GM18502 (cell line): ENCODE results near the gene MFSD11.
A peak's percentile ranks its signal among the peaks of the same experiment; 100 is the strongest.
"Not testable (repeated sequence)": the region's sequence is repeated elsewhere in the genome, so short reads cannot be mapped to it uniquely, and the experiment has no call there.

Experiments
- ATAC-seq: cut with Tn5 transposase; IDR thresholded peaks from one replicate; pipeline ENCODE4 v1.9.1; 2021; ENCODE audit warnings: mild to moderate bottlenecking; ENCODE audit not compliant: unreplicated experiment, poor library complexity

The MFSD11 gene

DNA sequence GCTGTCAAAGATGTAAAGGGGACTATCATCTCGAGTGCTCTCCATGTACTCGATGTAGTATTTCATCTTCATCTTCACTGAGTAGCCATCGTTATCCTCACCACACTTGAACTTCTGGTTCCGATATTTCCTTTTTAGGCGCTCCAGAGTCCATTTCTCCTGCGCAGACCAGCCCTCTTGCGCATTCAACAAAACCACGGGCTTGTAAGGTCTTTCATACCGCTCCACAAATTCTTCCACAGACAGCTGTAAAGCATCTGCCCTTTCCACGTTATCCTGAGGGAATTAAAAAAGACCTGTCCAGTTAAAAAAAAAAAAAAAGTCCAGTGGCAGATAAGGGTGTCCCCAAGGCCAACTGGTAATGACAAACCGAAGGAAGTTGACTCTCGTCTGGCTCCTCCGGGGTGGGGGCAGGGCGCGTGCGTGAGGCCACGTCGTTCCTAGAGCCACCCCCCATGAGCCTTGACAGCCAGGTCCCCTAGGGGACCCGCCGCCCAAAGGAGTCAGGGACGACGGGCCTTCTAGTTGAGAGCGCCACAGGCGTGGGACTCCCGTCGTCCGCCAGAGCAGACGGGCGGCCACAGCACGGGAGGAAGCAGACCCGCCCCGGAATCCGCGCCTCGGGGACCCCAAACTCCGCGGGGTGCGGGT lies 12.2 kb upstream of the MFSD11 start:
- peak; percentile 25 for ATAC-seq

DNA sequence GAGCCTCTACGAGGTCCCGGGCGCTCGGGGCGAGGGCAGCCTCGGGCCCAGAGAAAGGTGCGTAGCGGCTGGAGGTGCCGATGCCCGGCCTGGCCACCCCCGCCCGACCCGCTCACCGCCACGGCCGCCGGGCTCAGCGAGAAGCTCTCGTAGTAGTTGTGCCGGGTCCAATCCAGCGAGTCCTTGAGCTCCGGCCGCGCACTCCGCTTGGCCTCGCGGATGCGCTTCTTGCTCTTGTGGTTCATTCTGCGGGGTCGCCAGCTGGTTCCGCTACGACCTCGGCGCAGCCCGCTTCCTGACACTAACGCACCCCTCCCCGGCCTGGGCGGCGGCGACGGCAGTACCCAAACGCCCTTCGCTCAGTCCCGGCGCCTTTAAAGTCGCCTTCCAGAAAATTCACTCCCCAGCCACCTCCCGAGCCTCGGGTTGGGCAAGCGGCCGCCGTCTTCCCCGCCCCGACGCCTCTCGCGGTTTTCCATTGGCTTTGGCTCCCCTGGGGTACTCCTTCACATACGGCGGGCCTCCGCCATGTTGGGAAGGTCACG lies 11.6 kb upstream of the MFSD11 start, which contains the start of gene JMJD6:
Gene JMJD6, minus strand, starts transcription at position 376 of the 545 bp plus-strand sequence. Its CDS starts 131 bp downstream, at position 245.
- ATAC-seq = peak; percentile 72

DNA sequence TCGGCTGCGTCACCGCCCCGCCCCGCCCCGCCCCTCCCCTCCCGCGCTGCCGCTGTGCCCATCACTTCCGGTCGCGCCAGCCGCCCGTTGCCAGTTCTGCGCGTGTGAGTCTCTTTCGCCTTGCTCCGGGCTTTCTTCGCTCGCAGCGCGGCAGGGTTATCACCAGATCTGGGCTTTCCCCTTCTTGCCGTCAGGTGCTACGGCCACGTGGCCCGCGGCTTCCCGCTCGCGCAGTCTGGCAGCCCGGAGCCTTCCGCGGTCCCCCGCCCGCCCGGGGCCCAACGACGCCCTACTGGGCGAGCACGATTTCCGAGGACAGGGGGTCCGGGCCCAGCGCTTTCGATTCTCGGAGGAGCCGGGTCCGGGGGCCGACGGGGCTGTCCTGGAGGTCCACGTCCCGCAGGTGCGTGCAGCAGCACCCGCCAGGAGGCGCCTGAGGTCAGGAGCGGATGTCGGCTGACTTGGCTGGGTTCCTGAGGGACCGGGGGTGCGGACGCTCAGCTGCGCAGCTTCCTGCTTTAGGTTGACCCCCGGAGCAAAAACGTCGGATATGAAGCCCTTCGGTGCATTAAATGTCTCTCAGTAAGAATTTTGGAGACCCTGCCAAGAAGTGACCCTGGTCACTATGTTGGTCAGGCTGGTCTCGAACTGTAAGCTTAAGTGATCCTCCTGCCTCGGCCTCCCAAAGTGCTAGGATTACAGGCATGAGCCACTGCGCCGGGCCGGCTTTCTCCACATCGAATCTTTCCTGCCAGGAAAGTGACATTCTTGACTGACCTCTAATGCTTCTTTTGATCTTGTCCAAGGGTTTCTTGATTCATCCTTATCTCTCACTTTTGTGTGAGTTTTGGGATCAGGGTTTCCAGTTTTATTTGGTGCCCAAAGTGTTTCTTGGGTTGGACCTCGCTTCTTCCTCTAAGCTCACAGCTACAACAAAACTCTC lies 10.9 kb upstream of the MFSD11 start, which contains the start of gene METTL23:
Gene METTL23, plus strand, starts transcription at position 64 of the 943 bp plus-strand sequence. CDS start 2,872 bp downstream, outside the sequence.
- ATAC-seq = peak; percentile 43

DNA sequence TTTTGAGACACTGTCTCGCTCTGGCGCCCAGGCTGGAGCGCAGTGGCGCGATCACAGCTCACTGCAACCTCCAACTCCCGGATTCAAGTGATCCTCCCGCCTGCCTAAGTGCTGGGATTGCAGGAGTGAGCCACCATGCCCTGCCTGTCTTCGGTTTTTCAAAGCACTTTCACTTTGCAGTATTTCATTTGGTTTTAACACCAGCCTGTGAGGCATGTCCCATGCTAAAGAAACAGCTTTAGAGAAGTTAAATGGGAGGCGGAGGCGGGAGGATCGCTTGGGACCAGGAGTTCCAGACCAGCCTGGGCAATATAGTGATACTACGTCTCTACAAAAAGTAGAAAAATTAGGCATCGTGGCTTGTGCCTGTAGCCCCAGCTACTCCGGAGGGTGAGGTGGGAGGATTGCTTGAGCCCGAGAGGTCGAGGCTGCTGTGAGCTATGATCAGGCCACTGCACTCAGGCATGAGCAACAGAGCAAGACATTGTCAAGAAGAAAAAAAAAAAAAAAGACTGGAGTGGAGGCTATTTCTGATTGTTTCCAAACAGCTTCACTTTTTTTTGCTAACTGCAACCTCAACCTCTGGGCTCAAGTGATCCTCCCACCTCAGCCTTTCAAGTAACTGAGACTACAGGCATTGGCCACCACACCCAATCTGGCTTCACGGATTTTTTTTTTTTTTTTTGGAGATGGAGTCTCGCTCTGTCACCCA lies 10.0 kb upstream of the MFSD11 start:
- no peak for ATAC-seq

DNA sequence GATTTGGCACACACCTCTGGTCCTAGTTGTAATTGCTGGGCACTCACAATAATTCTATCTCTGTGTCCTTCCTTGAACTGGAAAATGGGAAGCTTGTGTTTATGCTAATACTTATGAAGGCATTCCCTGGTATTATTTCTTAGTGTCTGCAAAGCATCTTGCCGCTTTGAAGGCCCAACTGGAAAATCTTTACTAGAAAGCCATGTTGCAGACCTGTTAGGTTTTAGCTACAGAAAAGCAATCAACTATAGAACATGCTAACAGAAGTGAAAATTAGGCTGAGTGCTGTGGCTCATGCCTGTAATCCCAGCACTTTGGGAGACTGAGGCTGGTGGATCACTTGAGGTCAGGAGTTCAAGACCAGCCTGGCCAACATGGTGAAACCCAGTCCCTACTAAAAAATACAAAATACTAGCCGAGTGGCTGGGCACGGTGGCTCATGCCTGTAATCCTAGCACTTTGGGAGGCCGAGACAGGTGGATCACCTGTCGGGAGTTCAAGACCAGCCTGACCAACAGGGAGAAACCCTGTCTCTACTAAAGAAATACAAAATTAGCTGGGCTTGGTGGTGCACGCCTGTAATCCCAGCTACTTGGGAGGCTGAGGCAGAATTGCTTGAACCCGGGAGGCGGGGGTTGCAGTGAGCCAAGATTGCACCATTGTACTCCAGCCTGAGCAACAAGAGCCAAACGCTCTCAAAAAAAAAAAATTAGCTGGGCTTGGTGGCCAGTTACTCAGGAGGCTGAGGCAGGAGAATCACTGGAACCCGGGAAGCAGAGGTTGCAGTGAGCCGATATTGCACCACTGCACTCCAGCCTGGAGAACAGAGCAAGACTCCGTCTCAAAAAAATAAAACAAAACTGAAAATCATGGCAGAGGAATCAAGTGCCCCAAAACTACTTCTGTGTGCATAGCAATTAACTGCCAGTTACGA lies 5.9 kb upstream of the MFSD11 start:
- ATAC-seq = not testable (repeated sequence)

DNA sequence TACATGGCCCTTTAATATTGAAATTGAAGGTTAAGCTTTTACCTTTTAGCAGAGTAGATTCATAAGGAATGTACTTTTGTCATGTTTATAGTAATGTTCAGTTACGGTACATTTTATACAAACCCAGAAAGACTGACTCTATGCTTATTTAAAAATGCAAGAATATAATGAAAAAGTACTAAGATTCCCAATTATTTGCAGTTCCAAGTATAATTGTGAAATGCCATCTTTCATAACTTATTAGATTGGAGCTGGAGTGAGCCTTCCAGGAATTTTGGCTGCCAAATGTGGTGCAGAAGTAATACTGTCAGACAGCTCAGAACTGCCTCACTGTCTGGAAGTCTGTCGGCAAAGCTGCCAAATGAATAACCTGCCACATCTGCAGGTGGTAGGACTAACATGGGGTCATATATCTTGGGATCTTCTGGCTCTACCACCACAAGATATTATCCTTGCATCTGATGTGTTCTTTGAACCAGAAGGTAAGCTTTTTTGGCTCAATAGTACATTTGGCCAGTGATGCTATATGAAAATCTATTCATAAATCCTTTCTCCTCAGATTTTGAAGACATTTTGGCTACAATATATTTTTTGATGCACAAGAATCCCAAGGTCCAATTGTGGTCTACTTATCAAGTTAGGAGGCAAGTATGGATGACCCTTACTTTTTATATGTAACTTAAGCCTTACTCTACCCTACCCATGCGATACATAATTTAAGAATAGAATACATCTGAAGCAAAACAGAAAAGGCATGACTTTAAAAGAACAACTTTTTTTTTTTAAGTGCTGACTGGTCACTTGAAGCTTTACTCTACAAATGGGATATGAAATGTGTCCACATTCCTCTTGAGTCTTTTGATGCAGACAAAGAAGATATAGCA lies 4.9 kb upstream of the MFSD11 start:
- ATAC-seq = no peak

DNA sequence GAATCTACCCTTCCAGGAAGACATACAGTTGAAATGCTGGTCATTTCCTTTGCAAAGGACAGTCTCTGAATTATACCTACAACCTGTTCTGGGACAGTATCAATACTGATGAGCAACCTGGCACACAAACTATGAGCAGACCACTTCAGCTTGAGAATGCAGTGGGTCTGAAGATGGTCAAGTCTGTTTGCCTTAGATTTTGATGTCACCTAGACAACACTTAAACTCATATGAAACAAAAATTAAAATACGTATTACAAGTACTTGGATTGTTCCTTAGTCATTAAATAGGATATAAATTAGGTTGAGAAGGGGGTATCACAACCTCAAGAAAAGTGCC lies 4.3 kb upstream of the MFSD11 start:
- no peak for ATAC-seq

DNA sequence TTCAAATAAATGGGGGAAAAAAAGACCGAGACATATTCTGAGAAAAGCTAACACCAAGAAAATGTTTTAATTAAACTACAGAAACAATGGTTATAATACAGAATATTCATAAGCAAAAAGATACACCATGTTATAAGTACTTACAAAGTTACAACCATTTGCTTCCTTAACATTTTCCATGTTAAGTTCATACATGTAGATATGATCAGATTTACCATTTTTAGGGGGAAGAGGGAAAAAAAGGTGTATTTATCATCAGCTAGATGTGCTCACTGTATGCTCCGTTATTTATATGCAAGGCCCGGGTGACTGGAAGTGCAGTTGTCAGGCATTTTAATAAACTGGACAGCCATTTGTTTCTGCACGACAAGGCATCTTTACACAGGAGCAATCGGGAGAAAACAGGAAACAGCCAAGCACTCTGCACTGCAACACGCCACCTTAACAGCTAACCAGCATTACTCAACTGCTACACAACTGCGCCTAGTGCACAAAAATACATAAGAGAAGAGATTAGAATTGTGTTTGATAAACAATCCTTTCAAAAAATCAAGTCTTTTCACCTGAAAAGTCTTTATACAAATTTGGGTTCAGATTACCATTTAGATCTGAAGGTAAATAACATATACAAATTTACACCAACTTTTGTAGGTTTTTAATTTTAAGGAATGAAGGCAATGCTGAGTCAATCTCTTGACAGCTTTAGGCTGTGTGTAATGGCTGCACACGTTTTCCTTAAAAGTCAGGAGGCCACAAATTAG lies 3.7 kb upstream of the MFSD11 start:
- no peak for ATAC-seq

DNA sequence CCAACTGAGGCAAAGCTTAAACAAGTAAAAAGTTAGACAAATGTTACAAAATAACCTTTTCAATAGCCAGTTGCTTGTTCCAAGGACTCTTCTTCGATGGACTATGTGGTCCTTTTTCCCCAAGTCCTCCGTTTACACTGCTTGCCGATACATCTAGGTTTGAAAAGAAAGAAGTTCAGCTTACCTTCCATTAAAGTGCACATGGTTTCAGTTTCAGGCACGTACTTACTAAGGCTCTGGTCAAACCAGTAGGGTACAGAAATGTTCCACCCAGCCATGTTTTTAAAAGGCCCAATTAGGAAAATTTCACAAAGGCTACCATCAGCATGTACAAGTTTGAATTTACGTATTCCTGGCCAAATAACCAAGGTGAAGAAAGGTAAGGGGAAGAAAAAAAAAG lies 2.9 kb upstream of the MFSD11 start:
- no peak for ATAC-seq

DNA sequence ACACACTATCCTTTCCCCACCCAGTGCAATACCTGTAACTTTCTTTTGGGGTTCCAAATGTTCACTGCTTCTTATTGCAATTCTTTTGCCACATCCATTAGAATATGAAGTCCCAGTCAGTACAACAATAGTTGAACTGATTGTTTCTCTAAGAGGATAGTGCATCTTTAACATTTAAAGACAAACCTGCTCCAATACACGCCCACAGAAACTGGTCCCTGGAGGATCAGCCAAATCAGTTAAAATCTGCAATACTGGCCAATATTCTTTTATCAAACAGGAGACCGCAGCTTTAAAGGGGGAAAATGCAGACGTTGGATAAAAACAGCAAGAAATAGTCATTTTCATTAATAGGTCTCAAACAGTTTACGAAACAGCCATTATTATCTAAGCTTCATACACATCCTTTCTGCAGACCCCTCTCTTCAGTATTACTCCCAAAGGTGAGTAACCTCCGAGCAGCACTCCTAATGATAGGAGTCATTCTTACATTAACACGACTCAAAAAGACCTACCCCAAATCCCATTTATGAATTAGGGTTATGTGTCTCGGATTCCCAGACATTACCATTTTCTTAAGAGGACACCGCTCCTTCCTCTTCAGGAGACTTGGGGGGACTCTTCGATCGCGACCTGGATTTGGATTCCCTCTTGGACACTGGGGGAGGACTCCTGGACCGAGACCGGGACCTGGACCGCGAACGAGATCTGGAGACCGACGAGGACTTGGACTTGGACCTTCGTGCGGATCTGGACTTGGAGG lies 2.2 kb upstream of the MFSD11 start:
- no peak for ATAC-seq

DNA sequence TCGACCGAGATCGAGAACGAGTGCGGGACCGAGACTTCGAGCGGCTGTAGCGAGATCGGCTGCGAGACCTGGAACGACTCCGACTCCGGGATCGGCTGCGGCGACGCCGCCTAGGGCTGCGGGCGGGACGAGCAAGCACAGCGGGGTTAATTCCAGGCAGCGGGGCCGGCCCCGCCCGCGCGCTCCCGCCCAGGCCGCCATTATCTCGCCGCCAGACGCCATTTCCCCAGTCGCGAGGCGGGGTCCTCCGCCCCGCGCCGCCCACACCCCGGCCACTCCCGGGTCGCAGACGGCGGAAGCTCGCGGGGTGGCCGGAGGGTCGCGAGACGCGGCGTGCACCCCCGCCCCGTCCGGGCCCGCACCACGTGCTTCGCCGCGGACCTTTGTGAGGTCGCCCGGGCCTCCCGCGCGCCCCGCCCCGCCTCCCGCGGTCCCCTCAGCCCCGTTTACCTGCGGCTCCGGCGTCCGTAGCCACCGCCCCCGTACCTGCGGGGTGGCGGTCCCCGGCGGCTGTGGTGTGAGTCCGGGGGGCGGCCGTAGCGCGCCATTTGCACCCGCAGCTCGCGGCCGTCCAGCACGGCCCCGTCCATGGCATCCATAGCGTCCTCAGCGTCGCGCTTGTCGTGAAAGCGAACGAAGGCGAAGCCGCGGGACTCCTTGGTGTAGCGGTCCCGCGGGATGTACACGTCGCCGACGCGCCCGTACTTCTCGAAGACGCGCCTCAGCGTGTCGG lies 1.4 kb upstream of the MFSD11 start:
- ATAC-seq = peak; percentile 14

DNA sequence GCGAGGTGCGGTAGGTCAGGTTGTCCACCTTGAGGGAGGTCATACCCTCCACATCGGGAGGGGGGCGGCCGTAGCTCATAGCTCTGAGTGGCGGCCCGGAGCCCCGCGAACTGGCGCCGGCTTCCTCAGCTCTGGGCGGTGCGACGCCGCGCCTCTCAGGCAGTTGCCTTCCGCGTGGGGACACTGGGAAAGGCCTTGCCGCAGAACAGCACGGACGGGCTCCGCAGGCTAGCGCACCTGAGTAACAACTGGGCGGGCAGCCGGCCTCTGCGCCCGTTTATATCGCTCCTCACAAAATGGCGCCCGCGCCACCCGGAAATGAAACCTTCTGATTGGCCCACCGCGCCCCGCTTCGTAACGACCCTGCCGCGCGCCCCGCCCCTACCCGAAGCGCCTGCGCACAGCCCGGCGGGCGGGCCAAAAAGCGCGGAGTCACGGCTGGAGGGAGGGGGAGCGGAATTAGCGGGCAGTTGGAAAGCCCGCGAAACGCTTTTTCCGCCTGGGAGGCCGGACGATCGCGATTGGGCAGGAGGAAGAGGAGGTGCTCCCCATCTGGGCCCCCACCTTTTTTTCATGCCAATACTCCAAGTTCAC lies 740 bp upstream of the MFSD11 start, which contains the start of gene SRSF2:
Gene SRSF2, minus strand, starts transcription at position 250 of the 594 bp plus-strand sequence. Its CDS starts 171 bp downstream, at position 79.
- ATAC-seq = peak; percentile 60

DNA sequence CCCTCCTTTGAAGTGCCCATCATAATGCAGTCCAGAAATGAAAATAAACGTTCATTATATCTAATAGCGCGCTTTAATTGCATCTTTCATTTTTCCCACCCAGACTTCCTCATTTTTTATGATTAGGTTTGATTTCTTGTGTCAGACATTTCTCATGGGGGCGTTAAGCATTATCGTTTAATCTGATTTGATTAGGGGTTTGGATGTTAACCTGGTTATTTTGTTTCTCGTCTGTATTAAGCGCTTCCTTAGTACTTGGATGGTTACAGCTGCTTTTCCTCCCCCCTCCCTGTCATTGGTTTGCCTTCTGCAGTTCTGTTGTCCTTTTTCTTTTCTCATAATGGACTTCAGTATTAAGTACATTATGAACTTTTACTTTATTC lies 540 bp downstream of the MFSD11 start:
- ATAC-seq = no peak

DNA sequence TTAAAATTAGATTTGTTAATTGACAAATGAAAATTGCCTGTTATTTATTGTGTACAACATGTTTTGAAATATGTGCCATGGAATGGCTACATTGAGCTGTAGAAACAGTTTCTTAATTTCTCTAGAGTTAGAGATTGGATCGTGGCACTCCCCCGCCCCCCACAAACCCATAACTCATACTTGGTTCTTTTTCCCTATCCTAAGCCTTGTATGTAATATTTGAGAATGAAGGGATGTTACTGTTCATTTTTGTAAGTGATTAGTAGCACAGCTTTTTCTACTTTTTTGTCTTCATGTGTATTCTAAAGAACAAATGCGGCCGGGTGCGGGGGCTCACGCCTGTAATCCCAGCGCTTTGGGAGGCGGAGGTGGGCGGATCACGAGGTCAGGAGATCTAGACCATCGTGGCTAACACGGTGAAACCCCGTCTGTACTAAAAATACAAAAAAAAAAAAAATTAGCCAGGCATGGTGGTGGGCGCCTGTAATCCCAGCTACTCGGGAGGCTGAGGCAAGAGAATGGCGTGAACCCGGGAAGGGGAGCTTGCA lies 1.7 kb downstream of the MFSD11 start:
- not testable (repeated sequence) for ATAC-seq

DNA sequence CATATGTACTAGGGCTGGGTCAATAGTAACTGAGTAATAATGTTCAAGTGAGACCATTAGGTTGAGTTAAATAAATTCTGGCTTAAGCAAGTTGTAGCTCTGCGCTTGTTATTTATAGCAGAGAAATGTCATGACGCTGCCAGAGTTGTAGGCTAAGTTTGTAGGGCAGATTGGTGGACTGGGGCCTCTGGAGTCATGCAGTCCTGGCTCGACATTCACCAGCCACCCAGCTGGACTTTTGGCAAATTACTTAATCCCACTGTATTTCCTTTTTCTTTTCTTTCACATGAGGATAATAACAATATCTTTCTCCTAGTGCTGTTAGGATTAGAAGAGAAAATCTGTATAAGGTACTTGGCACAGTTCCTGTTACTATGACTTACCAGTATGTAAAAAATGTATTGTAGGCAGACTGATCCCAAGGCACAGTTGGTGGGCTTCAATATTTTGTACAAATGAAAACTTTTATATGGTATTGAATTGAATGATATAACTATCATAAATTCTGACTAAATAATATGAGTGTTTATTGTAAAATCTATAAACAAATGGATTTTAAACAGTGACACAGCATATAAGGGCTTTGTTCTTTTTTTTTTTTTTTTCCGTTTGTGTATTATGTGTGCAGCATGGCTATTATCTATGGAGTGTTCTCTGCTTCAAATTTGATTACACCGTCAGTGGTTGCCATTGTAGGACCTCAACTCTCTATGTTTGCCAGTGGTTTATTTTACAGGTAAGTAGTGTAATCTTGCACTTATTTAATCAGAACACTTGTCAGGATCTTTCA lies 2.6 kb downstream of the MFSD11 start:
- ATAC-seq = no peak
